ENCODE data around the gene GATAD2B.

- TF ChIP-seq GATA2 (IDR thresholded peaks at IDR 0.05; ENCODE audit: low read depth, low read length) (no peak), GATA3 (IDR thresholded peaks at IDR 0.05; ENCODE audit: low read depth, low read length) (no peak)
Observed at GRCh38 chr1:153776845-153777370, 145.9 kb downstream of the GATAD2B start.
